ENCODE data around the gene FAM110C.
A peak's percentile ranks its signal among the peaks of the same experiment; 100 is the strongest.
"Not testable (repeated sequence)": the region's sequence is repeated elsewhere in the genome, so short reads cannot be mapped to it uniquely, and the experiment has no call there.

The FAM110C gene

DNA sequence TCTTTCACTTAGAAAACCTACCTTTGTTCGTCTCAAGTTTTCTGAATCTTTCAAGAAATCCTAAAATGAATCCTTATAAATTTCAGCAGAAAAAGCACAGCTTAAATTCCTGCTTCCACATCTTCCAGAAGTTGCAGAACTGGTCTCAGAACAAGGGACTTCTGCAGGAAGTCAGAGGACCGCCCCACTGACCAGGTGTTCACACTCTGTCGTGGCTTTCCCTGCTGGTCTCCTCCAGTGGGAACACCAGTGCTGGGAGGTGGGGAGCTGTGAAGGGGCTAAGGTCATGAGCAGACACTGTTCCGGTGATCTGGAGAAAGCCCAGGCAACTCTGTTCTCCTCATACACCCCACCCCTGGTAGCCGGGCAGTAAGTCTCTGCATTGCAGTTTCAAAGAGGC is 3.5 kb downstream of the FAM110C start:
- DNase-seq, result no peak

DNA sequence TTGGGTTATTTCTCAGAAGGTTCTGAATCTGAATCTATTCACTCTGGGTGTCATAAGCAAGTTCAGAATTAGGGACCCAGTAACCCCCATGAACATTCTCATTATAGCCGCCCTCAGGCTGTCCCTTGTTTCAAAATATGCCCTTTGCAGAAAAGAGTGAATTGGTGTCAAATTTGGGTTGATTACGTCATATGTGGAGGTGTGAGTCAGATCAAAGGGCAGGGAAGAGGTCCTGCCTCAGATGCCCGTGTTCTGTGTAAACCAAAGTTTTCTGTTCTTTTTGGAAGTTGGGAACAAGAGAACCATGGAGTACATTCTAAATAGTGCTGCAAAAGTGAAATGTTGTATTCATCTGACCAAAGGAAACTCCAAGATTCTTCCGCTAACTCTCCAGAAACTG is 5.8 kb downstream of the FAM110C start:
- no peak for DNase-seq

DNA sequence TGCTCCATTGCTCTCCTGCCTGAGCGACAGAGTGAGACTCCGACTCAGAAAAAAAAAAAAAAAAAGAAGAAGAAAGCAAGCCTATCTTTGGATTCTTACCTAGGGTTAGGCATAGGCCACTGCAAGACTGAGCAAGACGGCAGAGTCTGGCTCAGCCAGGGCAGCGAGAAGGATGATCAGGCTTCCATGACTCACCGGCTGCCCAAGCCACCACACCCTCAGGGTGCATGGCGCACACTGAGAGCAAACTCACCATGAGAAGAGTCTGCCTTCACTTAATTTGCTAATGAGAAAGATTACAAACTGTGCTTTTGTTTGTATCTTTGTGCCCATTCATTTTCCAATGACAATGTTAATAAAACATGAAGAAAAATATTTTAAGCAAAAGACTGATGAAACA is 8.2 kb downstream of the FAM110C start:
- no peak for DNase-seq

DNA sequence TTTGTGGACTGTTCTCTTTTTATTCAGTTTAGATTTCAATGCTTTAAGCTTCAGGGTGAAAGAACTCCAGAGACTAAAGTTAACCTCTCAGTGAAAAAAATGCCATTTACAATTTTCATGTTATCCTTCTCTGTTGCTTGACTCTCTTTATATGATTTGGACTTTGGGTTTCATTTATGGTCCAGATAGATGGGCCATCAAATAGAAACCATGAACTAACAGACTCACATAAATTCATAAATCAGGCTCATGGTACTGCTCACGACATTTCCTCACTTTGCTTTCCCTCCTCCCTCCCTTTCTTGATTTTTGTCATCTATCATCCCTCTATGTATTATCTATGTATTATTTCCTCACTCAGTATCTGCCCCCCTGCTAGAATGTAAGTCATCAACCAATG is 10.0 kb downstream of the FAM110C start:
- no peak for DNase-seq

DNA sequence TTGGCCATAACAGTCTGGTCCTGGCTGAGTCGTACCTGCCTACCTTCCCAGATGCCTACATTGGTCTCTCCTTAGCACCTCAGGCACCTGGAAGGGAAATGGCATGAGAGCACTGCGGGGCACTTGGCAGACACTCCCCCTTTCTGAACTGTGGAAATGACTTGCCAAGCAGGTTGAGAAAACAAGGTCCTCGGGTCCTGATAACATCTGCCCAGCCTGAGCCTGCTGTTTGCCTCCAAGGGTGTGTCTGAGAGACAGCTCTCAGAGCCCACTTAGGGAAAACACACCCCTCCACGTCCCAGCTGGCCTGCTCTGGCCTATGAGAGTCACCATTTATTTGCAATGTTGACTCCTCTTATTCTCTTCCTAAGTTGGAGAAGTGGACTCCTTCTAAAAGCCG is 10.5 kb downstream of the FAM110C start:
- DNase-seq, result no peak

DNA sequence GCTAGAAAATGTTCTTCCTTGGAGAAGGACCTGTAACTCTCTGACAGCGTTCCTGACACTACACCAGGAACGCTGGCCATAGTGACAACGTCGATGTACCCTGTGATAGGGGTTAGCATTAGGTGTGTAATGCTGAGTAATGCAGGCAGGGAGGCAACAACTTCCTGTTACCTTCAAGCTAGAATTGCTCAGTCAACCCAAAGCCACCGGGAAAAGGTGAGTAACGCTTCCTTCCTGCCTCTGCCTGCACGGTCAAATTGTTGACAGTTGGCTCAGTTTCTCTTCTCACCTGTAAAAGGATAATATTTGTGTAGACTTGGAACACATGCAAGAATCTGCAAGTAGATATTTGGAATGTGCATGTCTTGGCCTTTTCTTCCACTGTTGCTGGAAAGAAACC is 12.7 kb downstream of the FAM110C start:
- peak; percentile 56 for DNase-seq

DNA sequence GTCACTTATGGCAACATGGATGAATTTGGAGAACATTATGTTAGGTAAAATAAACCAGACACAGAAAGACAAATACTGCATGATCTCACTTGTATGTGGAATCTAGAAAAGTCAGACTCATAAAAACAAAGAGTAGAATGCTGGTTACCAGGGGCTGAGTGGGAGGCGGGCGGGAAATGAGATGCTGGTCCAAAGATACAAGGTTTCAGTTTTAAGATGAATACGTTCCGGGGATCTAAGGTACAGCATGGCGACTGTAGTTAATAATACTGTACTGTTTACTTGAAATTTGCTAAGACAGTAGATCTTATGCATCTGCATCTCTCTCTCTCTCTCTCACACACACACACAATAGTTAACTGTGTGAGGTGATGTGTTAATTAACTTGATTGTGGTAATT is 14.2 kb downstream of the FAM110C start:
- no peak for DNase-seq

DNA sequence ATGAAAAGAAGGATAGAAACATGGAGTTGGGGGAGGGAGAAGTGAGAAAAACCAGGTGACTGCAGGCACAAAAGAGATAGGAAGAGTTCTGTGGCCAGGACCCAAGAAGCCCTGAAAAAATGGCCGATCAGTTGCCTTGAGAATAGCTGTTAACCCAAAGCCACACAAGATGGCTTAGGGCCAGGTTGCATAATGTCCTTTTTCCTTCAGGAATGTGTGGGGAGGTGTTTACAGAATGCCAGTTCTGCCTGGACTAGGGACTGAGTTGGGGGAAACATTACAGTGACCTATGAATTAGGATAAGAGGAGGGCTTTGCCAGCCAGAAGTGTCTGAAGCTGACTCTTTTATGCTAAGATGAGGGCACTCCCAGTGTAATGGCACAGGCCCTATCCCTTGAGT is 17.1 kb downstream of the FAM110C start:
- no peak for DNase-seq

DNA sequence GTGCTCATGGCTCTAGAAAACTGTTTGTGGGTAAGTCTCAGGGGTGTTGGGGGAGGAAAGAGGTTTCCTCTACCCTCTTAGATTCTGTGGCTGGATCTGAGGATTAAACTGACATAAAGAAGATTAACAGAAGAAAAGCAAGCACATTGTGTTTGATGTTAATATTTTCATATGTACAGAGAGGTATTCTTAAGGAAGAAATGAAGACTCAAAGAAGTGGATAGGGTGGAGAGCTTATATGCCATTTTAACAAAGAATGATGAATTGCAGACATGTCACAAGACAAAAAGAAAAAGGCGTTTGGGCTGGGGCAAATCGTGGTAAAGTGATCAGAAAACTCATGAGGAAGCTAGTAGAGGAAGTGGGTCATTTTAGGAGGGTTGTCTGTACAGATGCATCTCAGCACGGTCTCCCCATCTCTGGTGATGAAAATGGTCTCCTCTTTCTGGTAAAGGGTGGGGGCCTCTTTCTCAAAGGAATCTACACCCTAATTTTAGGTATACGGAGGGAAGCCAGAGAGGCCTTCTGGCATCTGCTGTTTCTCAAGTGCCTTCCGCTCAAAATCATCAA is 17.8 kb downstream of the FAM110C start:
- DNase-seq, result no peak

DNA sequence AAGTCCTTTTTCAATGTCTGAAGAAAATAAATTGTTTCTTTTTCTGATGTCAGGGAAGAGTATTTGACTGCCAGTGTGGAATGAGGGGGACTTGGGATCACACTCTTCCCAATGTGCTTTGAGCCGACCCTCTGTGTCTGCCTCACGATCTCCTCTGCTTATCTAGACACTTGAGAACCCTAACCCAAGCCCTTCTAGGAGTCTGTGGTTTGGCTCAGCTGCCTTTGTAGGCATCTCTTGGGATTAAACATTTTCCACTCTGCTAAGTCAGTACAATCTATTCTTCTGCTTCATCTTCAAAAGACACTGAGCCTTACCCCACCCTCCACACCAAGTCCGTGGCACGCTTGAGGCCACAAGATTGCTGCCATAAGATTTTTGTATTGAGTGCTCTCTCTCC is 19.4 kb downstream of the FAM110C start:
- DNase-seq, result no peak

DNA sequence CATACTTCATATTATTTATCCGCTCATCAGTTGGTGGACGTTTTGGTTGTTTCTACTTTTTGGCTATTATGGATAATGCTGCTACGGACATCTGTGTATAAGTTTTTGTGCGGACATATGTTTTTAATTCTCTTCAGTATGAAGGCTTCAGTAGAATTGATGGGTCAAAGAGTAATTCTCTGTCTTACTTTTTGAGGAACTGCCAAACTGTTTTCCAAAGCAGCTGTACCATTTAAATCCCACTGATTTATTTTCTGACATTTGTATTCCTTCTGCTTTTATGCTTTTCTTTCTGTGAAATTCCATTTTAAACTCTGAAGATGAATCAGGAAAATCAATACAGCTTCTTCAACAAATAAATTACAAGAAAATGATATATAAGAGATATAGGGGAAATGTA is 20.8 kb downstream of the FAM110C start:
- DNase-seq, result no peak

DNA sequence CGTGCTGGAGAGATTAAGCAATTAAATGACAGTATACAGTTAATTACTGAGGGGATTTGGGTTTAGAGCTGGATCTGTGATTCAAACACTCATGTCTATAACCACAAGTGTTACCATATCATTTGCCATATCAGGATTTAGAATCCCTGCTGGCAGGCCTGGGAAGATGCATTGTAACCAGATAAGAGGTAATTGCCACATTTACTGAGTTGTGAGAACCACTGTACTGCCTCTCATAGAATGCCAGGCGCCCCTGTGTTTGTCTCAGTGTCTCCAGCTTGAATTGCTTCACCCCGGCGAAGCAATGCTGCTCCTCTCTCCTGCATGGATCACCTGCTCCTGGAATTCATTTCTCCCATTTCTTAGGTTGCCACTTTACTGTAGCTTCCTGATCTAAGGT is 21.7 kb downstream of the FAM110C start:
- not testable (repeated sequence) for DNase-seq

DNA sequence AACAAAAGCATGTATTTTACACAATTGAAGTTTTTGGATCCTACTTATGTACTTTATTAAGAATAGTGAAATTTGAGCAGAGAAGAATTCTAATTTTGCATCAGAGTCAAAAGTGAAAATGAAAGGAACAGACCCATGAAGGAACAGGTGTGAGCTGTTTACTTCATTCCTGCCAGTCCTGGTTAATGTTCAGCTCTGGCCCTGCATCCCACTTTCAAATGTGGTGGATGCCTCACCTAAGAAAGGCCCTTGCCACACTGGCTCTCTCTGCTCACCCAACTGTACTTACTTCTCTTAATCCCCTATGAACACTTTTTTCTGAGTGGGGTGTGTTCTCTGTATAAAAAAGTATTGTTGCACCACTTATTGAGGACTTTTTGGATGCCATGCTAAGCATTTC is 22.2 kb downstream of the FAM110C start:
- peak; percentile 21 for DNase-seq

DNA sequence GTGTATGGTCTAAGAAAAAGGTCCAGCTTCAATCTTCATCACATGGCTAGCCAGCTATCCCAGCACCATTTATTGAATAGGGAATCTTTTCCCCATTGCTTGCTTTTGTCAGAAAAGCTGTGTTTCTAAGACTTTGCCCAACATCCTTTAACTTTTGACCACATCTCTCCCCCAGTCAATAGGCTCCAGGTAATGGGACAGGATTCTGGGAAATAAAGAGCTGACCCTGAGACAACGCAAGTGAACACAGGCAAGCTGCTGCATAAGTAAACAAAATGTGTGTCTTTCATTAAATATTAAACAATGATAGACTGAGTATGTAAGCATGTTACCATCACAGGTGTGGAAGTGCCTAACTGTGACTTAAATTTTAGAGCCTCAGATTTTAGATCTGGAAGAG is 23.0 kb downstream of the FAM110C start:
- no peak for DNase-seq

DNA sequence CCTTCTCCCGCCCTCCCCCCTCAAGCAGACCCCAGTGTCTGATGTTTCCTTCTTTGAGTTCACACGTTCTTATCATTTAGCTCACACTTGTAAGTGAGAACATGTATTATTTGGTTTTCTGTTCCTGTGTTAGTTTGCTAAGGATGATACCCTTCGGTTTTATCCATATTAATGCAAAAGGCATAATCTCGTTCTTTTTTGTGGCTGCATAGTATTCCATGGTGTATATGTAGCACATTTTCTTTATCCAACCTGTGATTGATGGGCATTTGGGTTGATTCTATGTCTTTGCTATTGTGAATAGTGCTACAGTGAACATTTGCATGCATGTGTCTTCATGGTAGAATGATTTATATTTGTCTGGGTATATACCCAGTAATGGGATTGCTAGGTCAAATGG is 24.1 kb downstream of the FAM110C start:
- DNase-seq, result not testable (repeated sequence)

DNA sequence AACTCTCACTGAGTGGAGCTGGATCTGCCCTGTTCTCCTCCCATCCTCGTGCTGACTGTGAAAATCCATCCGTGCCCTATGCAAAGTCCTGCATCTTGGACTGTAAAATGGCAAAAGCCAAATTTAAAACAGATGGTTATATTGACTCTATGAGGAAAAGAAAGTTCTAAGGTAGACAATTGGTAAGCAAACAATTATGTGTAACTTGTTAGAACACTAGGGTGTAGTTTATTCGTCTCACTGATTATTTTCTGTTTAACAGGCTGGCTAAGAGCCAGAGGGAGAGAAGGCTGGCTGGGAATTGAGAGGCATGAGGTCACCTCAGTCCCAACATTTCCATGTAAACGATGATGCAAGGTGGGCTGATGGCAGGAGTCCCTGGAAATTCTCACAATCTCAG is 26.0 kb downstream of the FAM110C start:
- not testable (repeated sequence) for DNase-seq

DNA sequence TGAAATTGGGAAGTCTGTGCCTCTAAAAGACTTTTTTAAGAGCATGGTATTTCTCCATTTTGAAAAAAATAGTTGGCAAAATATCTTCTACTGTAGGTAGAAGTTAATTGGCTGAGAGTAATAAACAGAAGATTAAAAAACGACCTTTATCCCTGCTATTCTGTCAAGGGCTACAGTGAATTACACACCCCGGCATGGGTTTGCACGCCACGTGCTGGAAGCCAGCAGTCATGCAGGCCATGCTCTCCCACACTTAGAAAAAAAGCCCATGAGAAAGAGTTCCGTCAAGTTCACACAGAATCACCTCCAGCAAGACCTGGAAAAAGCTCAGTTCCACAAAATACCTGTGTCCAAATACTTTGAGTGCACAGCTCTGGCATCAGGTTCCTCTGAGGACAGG is 26.8 kb downstream of the FAM110C start:
- DNase-seq, result no peak

DNA sequence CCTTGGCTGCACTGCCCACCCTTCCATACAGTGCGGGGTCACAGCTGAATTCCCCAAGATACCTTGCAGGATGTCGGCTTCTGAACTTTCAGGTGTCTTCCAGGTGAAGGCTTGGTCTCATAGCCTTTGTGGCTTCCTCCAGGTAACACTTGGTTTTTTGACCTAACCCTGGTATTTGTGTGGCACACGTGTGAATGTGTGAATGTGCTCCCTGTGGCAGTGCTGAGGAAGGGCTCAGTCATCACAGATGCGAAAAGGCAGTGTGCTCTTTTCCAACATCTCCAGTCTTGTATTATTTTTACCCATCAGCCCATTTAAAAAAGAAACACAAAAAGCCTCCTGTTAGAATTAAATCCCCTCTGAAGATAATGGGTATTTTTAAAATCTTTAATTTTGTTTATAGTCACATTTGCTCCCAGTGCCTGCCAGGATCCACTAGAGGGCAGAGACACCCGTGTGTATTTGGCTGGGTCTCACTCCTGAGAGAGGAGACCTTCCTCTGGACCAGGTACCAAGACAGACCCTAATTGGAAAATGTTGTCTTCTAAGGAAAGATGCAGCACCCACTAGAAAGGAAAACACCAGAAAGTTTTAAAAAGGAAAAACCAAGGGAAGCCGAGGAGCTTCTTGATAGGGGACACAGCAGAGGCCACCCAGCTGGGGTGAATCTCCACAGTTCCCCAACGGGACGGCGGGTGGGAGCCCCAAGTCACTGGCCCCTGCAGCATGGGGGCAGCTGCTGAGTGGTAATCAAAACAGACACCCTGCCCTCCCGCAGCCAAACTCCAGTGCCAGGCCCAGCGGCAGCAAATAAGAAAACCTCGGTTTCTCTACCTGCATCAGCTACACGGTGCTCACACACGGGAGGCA is 27.7 kb downstream of the FAM110C start:
- peak; percentile 17 for DNase-seq

DNA sequence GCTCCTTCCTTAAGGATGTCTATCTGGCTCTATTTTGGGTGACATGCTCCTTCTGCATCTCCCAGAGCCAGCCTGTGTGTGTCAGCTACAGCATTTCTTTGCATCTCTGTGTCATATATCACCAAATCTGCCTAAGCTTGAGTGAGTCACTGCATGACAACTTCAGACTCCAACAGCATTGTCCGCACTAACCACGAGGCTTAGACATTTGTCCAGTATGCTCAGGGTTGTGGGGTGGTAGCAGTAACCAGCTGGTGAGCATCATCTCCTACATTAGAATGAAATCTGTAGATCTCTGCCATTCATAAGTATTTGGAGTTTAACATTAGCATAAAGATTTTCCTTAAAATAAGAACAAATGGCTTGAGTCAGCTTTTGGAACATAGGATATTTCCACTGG is 30.4 kb downstream of the FAM110C start:
- DNase-seq, result not testable (repeated sequence)

DNA sequence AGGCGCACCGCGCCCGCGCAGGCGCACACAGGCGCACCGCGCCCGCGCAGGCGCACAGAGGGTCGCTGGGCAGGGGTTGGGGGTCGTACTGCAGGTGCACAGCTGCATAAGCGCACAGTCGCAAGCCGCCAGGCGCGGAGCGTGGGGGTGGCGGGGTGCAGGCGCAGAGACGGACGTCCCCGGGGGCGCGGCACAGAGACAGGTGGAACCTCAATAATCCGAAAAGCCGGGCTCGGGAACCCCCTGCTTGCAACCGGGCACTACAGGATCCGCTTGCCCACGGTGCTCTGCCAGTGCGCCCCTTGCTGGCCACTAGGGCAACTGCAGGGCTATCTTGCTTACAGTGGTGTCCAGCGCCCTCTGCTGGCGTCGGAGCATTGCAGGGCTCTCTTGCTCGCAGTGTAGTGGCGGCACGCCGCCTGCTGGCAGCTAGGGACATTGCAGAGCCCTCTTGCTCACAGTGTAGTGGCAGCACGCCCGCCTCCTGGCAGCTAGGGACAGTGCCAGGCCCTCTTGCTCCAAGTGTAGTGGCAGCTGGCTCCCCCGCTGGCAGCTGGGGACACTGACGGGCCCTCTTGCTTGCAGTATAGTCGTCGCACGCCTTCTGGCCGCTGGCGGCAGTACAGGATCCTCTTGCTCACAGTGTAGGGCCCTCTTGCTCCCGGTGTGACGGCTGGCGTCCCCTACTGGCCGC is 34.9 kb downstream of the FAM110C start:
- peak; percentile 62 for DNase-seq

DNA sequence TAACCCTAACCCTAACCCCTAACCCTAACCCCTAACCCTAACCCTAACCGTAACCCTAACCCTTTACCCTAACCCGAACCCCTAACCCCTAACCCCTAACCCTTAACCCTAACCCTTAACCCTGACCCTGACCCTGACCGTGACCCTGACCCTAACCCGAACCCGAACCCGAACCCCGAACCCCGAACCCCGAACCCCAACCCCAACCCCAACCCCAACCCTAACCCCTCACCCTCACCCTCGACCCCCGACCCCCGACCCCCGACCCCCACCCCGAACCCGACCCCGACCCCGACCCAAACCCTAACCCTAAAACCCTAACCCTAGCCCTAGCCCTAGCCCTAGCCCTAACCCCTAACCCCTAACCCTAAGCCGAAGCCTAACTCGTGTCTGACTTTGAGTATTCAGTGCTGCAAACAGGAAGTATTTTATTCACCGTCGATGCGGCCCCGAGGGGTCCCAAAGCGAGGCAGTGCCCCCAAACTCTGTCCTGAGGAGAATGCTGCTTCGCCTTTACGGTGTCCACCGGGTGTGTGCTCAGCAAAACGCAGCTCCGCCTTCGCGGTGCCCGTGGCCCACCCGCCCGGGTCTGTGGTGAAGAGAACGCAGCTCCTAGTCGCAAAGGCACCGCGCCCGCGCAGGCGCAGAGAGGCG is 36.0 kb downstream of the FAM110C start:
- no peak for DNase-seq
